ENCODE results near the gene ABHD17B. TPM values are rescaled to one million over a fixed set of nuclear protein-coding genes. Genes with fewer than 3 reads are reported as not detected.

The ABHD17B gene
- total RNA-seq, 2 experiments from 2014 or later = 31.0 to 47.7 TPM

- intact Hi-C loops (cut with micrococcal nuclease; ENCODE audit: unreplicated experiment) = no loop called here
- Histone ChIP-seq H3K27ac (ENCODE audit: low read depth, low read length, poor library complexity, severe bottlenecking) (no peak overlapping the region), H2AFZ (ENCODE audit: low read length) (no peak overlapping the region), H3K4me2 (ENCODE audit: low read length) (no peak overlapping the region), H3K36me3 (ENCODE audit: insufficient read depth, low read length) (peaks cover 34% of the 10 kb centered on the region), H4K20me1 (ENCODE audit: insufficient read depth, low read length) (no peaks in the 10 kb centered on the region), H3K4me3 (ENCODE audit: low read depth, low read length, poor library complexity, severe bottlenecking) (no peak overlapping the region), H3K9me3 (ENCODE audit: low read length) (peaks cover 26% of the 10 kb centered on the region), H3K9me2 (ENCODE audit: insufficient read depth, low read length) (no peaks in the 10 kb centered on the region), H3K79me2 (ENCODE audit: insufficient read depth, low read depth, low read length) (no peaks in the 10 kb centered on the region), H3K4me1 (ENCODE audit: insufficient read depth, low read length, poor library complexity, severe bottlenecking) (peaks cover 9% of the 10 kb centered on the region)
- POLR2A ChIA-PET = interaction anchor here (1.0 kb wide), 1 partner anchor 74 kb away, joined by 3 read pairs; no protein-coding TSS in a partner anchor
- no TSS peak for BruUV-seq (replicated peaks)
- DNase-seq (ENCODE audit: low spot score) = no peak
- CTCF ChIA-PET (ENCODE audit: unreplicated experiment) = no interaction called here
- TF ChIP-seq CTCF (conservative IDR thresholded peaks at IDR 0.05; ENCODE audit: low read length) = no peak
- TF ChIP-seq EZH2phosphoT487 (IDR thresholded peaks at IDR 0.05; ENCODE audit: borderline replicate concordance, low read depth, low read length) = no peak
Observed at GRCh38 chr9:71857159-71857558, 53.8 kb downstream of the ABHD17B start.

- peaks cover 11% of the 10 kb centered on the region for H3K36me3 ChIP-seq (ENCODE audit: insufficient read depth, low read length)
- no peak overlapping the region for H3K4me3 ChIP-seq (ENCODE audit: low read depth, low read length, poor library complexity, severe bottlenecking)
- H2AFZ ChIP-seq (ENCODE audit: low read length) = no peak overlapping the region
- H3K9me3 ChIP-seq (ENCODE audit: low read length) = peaks cover 6% of the 10 kb centered on the region
- TF ChIP-seq CTCF (conservative IDR thresholded peaks at IDR 0.05; ENCODE audit: low read length) = no peak
- no peak for TF ChIP-seq EZH2phosphoT487 (IDR thresholded peaks at IDR 0.05; ENCODE audit: borderline replicate concordance, low read depth, low read length)
- no peak overlapping the region for H3K27ac ChIP-seq (ENCODE audit: low read depth, low read length, poor library complexity, severe bottlenecking)
- H3K79me2 ChIP-seq (ENCODE audit: insufficient read depth, low read depth, low read length) = no peaks in the 10 kb centered on the region
- BruUV-seq (replicated peaks) = no TSS peak
- no peaks in the 10 kb centered on the region for H3K4me1 ChIP-seq (ENCODE audit: insufficient read depth, low read length, poor library complexity, severe bottlenecking)
- intact Hi-C loops (cut with micrococcal nuclease; ENCODE audit: unreplicated experiment) = no loop called here
- DNase-seq (ENCODE audit: low spot score) = no peak
- POLR2A ChIA-PET = interaction anchor here (1.0 to 1.5 kb wide), 3 partner anchors 10 to 71 kb away, joined by 3 to 6 read pairs (median 5); no protein-coding TSS in a partner anchor
- no peaks in the 10 kb centered on the region for H4K20me1 ChIP-seq (ENCODE audit: insufficient read depth, low read length)
- CTCF ChIA-PET (ENCODE audit: unreplicated experiment) = no interaction called here
- no peaks in the 10 kb centered on the region for H3K9me2 ChIP-seq (ENCODE audit: insufficient read depth, low read length)
- no peak overlapping the region for H3K4me2 ChIP-seq (ENCODE audit: low read length)
Observed at GRCh38 chr9:71854811-71855210, 56.2 kb downstream of the ABHD17B start.

- ChIA-PET CTCF (ENCODE audit: unreplicated experiment) (interaction anchor here (0.9 kb wide), 1 partner anchor 8 kb away, joined by 3 read pairs; no protein-coding TSS in a partner anchor), POLR2A (interaction anchor here (0.8 to 1.4 kb wide), 5 partner anchors 10 to 588 kb away, joined by 3 to 4 read pairs (median 3); no protein-coding TSS in a partner anchor)
- Histone ChIP-seq H3K4me1 (ENCODE audit: insufficient read depth, low read length, poor library complexity, severe bottlenecking) (no peaks in the 10 kb centered on the region), H3K4me3 (ENCODE audit: low read depth, low read length, poor library complexity, severe bottlenecking) (no peak overlapping the region), H3K36me3 (ENCODE audit: insufficient read depth, low read length) (no peaks in the 10 kb centered on the region), H4K20me1 (ENCODE audit: insufficient read depth, low read length) (no peaks in the 10 kb centered on the region), H3K4me2 (ENCODE audit: low read length) (no peak overlapping the region), H3K27ac (ENCODE audit: low read depth, low read length, poor library complexity, severe bottlenecking) (no peak overlapping the region), H3K79me2 (ENCODE audit: insufficient read depth, low read depth, low read length) (no peaks in the 10 kb centered on the region), H3K9me3 (ENCODE audit: low read length) (no peaks in the 10 kb centered on the region), H2AFZ (ENCODE audit: low read length) (no peak overlapping the region), H3K9me2 (ENCODE audit: insufficient read depth, low read length) (no peaks in the 10 kb centered on the region)
- no peak for DNase-seq (ENCODE audit: low spot score)
- TF ChIP-seq CTCF (conservative IDR thresholded peaks at IDR 0.05; ENCODE audit: low read length) (no peak), EZH2phosphoT487 (IDR thresholded peaks at IDR 0.05; ENCODE audit: borderline replicate concordance, low read depth, low read length) (no peak)
- no TSS peak for BruUV-seq (replicated peaks)
- intact Hi-C loops (cut with micrococcal nuclease; ENCODE audit: unreplicated experiment) = no loop called here
Observed at GRCh38 chr9:71853084-71853483, 57.9 kb downstream of the ABHD17B start.

Data from OCI-LY7 (cell line).